NB4 (cell line): ENCODE measurements around the gene LEUTX.

ENCODE experiments used
- CTCF ChIP-seq: IDR thresholded peaks from one replicate; pipeline ENCODE4 v1.5.1; 2012; ENCODE audit warnings: low read depth, low read length
- POLR2A ChIP-seq: IDR thresholded peaks from 2 replicates; pipeline ENCODE4 v1.6.1; 2011; ENCODE audit warnings: mild to moderate bottlenecking; ENCODE audit not compliant: insufficient read length; ENCODE audit errors: extremely low read depth

- TF ChIP-seq POLR2A: no peak
- TF ChIP-seq CTCF: no peak
These were observed 17.4 kb downstream of the LEUTX start for GRCh38 chr19:39796000-39796498.
